ENCODE measurements around the gene TMEM95. TPM values are rescaled to one million over a fixed set of nuclear protein-coding genes. Genes with fewer than 3 reads are reported as not detected.

Gene TMEM95
- total RNA-seq, 1 experiment from 2014 or later, result 0.50 TPM

GRCh38 chr17:7370853-7371252 is 15.9 kb downstream of the TMEM95 start:
- TF ChIP-seq CTCF (conservative IDR thresholded peaks at IDR 0.05) (no peak), EZH2 (IDR thresholded peaks at IDR 0.05; ENCODE audit: low read depth) (no peak)
- Histone ChIP-seq H3K27ac (no peak overlapping the region), H3K9me2 (ENCODE audit: insufficient read depth) (no peaks in the 10 kb centered on the region), H3K79me2 (ENCODE audit: low read depth) (no peaks in the 10 kb centered on the region), H3K27me3 (ENCODE audit: insufficient read depth, low read depth) (no peaks in the 10 kb centered on the region), H3K4me2 (no peak overlapping the region), H3K4me1 (replicated peaks; ENCODE audit: insufficient read depth) (no peaks in the 10 kb centered on the region), H3K36me3 (ENCODE audit: low read depth) (no peaks in the 10 kb centered on the region), H3K4me3 (no peak overlapping the region), H3K9me3 (ENCODE audit: insufficient read depth, low read depth) (no peaks in the 10 kb centered on the region), H2AFZ (no peak overlapping the region), H3F3A (ENCODE audit: insufficient read depth, low read depth) (no peaks in the 10 kb centered on the region), H4K20me1 (ENCODE audit: insufficient read depth) (no peaks in the 10 kb centered on the region)
- no peak for DNase-seq
- no TSS peak for BruUV-seq (replicated peaks)
- POLR2A ChIA-PET (ENCODE audit: unreplicated experiment), result interaction anchor here (0.6 kb wide), 1 partner anchor 23 kb away, joined by 11 read pairs; no protein-coding TSS in a partner anchor
- CTCF ChIA-PET, result interaction anchor here (0.6 to 0.7 kb wide), 2 partner anchors 33 to 72 kb away, joined by 3 to 6 read pairs; partner anchors contain the start of gene TMEM256
- intact Hi-C loops (cut with micrococcal nuclease; ENCODE audit: unreplicated experiment), result no loop called here

- intact Hi-C loops (cut with micrococcal nuclease; ENCODE audit: unreplicated experiment), result no loop called here
- H3K9me2 ChIP-seq (ENCODE audit: insufficient read depth), result no peaks in the 10 kb centered on the region
- H3K36me3 ChIP-seq (ENCODE audit: low read depth), result no peaks in the 10 kb centered on the region
- TF ChIP-seq CTCF (conservative IDR thresholded peaks at IDR 0.05), result no peak
- no peak for TF ChIP-seq EZH2 (IDR thresholded peaks at IDR 0.05; ENCODE audit: low read depth)
- H2AFZ ChIP-seq, result no peak overlapping the region
- no peak overlapping the region for H3K4me3 ChIP-seq
- DNase-seq, result no peak
- H3K9me3 ChIP-seq (ENCODE audit: insufficient read depth, low read depth), result no peaks in the 10 kb centered on the region
- no peaks in the 10 kb centered on the region for H3F3A ChIP-seq (ENCODE audit: insufficient read depth, low read depth)
- no peaks in the 10 kb centered on the region for H3K79me2 ChIP-seq (ENCODE audit: low read depth)
- CTCF ChIA-PET, result interaction anchor here (0.6 kb wide), 1 partner anchor 197 kb away, joined by 5 read pairs; no protein-coding TSS in a partner anchor
- no peak overlapping the region for H3K27ac ChIP-seq
- H4K20me1 ChIP-seq (ENCODE audit: insufficient read depth), result no peaks in the 10 kb centered on the region
- POLR2A ChIA-PET (ENCODE audit: unreplicated experiment), result no interaction called here
- BruUV-seq (replicated peaks), result no TSS peak
- H3K4me2 ChIP-seq, result no peak overlapping the region
- H3K4me1 ChIP-seq (replicated peaks; ENCODE audit: insufficient read depth), result no peaks in the 10 kb centered on the region
- no peaks in the 10 kb centered on the region for H3K27me3 ChIP-seq (ENCODE audit: insufficient read depth, low read depth)
Observed at GRCh38 chr17:7374353-7374752, 19.4 kb downstream of the TMEM95 start.

- 0 out of 2 replicates have a peak, but pooled peaks cover 4% of the 10 kb centered on the region for H3K79me2 ChIP-seq (ENCODE audit: low read depth)
- no TSS peak for BruUV-seq (replicated peaks)
- H3K27me3 ChIP-seq (ENCODE audit: insufficient read depth, low read depth), result no peaks in the 10 kb centered on the region
- intact Hi-C loops (cut with micrococcal nuclease; ENCODE audit: unreplicated experiment), result no loop called here
- H3K9me2 ChIP-seq (ENCODE audit: insufficient read depth), result no peaks in the 10 kb centered on the region
- CTCF ChIA-PET, result no interaction called here
- H3K4me3 ChIP-seq, result no peak overlapping the region
- no peaks in the 10 kb centered on the region for H3K36me3 ChIP-seq (ENCODE audit: low read depth)
- H3K4me2 ChIP-seq, result no peak overlapping the region
- POLR2A ChIA-PET (ENCODE audit: unreplicated experiment), result no interaction called here
- no peaks in the 10 kb centered on the region for H4K20me1 ChIP-seq (ENCODE audit: insufficient read depth)
- no peaks in the 10 kb centered on the region for H3F3A ChIP-seq (ENCODE audit: insufficient read depth, low read depth)
- H3K27ac ChIP-seq, result no peak overlapping the region
- no peak overlapping the region for H2AFZ ChIP-seq
- TF ChIP-seq EZH2 (IDR thresholded peaks at IDR 0.05; ENCODE audit: low read depth) (no peak), CTCF (conservative IDR thresholded peaks at IDR 0.05) (no peak)
- H3K4me1 ChIP-seq (replicated peaks; ENCODE audit: insufficient read depth), result no peaks in the 10 kb centered on the region
- no peak for DNase-seq
- H3K9me3 ChIP-seq (ENCODE audit: insufficient read depth, low read depth), result no peaks in the 10 kb centered on the region
Observed at GRCh38 chr17:7379134-7379533, 24.2 kb downstream of the TMEM95 start.
